Measurements from ENCODE around the gene LRRC71.

Gene LRRC71

DNA sequence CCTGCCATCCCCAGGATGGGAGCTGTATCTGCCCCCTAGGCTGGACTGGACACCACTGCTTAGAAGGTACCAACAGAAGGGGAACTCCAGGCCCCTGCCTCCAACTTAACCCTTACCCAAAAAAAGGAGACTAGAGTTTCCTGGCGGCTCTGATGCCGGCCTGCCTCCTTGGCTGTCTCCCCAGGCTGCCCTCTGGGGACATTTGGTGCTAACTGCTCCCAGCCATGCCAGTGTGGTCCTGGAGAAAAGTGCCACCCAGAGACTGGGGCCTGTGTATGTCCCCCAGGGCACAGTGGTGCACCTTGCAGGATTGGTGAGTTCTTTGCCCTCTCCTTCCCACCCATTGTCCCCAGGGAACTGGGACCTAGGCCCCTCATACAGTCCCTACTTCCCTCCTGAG lies 8.1 kb upstream of the LRRC71 start:
- no peak overlapping the region for H3K27ac ChIP-seq
- TF ChIP-seq ZFX (IDR thresholded peaks at IDR 0.05; ENCODE audit: borderline replicate concordance), result no peak
- TF ChIP-seq, protein P1, sequence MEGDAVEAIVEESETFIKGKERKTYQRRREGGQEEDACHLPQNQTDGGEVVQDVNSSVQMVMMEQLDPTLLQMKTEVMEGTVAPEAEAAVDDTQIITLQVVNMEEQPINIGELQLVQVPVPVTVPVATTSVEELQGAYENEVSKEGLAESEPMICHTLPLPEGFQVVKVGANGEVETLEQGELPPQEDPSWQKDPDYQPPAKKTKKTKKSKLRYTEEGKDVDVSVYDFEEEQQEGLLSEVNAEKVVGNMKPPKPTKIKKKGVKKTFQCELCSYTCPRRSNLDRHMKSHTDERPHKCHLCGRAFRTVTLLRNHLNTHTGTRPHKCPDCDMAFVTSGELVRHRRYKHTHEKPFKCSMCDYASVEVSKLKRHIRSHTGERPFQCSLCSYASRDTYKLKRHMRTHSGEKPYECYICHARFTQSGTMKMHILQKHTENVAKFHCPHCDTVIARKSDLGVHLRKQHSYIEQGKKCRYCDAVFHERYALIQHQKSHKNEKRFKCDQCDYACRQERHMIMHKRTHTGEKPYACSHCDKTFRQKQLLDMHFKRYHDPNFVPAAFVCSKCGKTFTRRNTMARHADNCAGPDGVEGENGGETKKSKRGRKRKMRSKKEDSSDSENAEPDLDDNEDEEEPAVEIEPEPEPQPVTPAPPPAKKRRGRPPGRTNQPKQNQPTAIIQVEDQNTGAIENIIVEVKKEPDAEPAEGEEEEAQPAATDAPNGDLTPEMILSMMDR (IDR thresholded peaks at IDR 0.05), result no peak

DNA sequence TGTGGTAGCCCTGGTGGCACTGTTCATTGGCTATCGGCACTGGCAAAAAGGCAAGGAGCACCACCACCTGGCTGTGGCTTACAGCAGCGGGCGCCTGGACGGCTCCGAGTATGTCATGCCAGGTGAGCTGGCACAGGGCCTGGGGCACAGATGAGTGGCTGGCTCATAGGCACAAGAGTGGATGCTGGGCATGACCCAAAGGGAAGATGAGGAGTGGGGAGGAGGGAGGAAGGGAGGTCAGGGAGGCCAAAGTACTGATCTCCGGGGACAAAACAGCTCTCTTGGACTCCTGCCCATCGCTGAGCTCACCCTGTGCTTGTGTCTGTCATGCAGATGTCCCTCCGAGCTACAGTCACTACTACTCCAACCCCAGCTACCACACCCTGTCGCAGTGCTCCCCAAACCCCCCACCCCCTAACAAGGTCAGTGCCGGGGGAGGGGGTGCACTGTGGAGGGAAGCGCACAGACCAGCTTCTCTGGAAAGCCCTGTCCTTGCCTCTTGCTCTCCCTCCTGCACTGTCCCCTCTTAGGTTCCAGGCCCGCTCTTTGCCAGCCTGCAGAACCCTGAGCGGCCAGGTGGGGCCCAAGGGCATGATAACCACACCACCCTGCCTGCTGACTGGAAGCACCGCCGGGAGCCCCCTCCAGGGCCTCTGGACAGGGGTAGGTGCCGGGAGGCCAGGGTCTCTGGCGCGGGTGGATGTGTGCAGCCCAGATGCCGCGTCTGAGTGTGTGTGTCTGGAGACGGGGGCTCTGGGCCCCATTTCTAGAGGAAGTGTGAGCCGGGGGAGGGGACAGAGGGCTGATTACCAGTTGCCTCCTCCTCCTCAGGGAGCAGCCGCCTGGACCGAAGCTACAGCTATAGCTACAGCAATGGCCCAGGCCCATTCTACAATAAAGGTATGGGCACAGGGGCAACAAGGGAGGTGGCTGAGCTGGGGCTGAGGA lies 7.3 kb upstream of the LRRC71 start:
- TF ChIP-seq, protein P1 (IDR thresholded peaks at IDR 0.05), result no peak
- TF ChIP-seq ZFX (IDR thresholded peaks at IDR 0.05; ENCODE audit: borderline replicate concordance), result no peak
- H3K27ac ChIP-seq, result no peak overlapping the region

DNA sequence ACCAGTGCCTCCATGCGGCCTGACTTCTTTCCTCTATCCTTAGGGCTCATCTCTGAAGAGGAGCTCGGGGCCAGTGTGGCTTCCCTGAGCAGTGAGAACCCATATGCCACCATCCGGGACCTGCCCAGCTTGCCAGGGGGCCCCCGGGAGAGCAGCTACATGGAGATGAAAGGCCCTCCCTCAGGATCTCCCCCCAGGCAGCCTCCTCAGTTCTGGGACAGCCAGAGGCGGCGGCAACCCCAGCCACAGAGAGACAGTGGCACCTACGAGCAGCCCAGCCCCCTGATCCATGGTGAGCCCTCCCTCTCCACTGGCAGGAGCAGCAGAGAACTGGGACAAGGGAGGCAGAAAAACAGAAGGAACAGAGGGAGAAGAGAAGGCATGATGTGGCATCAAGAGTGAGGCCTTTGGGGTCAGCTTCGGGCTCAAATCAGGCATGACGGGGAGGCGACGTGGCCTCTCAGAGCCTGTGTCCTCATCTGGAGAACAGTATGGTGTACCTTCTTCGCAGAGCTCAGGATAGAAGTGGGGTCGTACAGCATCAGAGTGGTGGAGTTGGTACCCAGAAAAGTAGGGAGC lies 6.5 kb upstream of the LRRC71 start:
- TF ChIP-seq ZFX (IDR thresholded peaks at IDR 0.05; ENCODE audit: borderline replicate concordance), result no peak
- TF ChIP-seq, protein P1 (IDR thresholded peaks at IDR 0.05), result no peak
- H3K27ac ChIP-seq, result no peak overlapping the region

DNA sequence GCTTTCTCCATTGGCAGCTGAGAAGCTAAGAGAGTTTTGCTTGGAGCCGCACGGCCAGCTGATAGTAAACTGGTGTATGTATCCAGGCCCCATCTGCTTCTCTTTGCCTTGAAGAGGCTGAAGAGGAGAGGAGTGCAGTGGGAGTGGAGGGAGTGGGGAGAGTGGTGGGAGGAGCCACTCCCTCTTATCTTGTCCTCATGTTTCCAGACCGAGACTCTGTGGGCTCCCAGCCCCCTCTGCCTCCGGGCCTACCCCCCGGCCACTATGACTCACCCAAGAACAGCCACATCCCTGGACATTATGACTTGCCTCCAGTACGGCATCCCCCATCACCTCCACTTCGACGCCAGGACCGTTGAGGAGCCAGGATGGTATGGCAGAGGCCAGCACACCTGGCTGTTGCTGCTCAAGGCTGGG lies 6.0 kb upstream of the LRRC71 start:
- H3K27ac ChIP-seq, result no peak overlapping the region
- TF ChIP-seq, protein P1 (IDR thresholded peaks at IDR 0.05), result no peak
- no peak for TF ChIP-seq ZFX (IDR thresholded peaks at IDR 0.05; ENCODE audit: borderline replicate concordance)

DNA sequence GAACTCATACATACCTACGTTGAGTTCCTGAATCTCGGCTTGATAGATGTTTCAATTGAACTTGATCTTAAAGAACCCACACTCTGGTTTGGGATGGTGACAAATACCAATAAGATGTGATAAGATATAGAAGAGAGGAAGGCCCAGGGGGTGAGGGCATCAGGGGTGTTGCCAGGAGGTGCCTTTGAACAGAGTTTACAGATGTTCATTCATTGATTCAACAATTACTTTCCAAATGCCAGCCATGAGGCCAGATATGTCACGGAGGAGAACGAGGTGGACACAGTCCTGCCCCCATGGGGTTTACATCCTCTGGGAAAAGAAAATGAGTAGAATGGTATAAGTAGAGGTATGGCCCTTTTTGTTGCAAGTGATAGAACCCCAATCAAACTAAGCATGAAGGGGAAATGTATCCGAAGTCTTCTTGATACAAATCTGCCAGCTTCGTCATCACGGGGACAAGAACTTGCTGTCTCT lies 659 bp downstream of the LRRC71 start:
- no peak overlapping the region for H3K27ac ChIP-seq
- TF ChIP-seq ZFX (IDR thresholded peaks at IDR 0.05; ENCODE audit: borderline replicate concordance), result no peak
- TF ChIP-seq, protein P1 (IDR thresholded peaks at IDR 0.05), result no peak

DNA sequence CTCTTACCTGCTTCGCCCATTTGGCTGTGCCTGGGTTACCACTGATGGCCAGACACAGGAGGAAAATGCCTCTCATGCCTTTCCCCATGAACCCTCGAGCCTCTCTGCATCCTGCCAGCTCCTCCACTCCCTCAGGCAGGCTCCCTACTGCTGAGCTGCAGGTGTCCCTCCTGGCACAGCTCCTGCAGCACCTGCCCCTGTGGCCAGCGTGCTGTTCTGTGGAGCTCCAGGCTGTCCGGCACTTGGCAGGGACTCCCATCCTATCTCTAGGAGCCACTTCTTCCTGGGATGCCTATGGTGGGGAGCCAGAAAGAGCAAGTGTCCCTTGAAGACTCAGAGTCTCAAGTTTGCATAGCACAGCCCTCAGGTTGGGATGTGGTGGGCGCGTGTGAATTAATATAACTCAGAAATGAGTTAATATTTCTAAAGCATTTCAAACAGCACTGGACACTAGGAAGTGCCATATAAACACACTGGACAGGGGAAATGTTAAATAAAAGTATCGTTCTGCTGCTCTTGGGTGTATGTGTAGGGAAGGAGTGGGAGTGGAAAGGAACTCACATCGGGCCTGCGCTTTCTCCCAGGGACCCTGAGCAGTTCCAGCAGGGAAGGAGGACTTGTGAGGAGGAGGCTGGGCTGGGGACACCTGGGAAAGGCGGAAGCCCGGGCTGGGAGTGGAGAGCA lies 2.7 kb downstream of the LRRC71 start:
- no peak overlapping the region for H3K27ac ChIP-seq
- no peak for TF ChIP-seq ZFX (IDR thresholded peaks at IDR 0.05; ENCODE audit: borderline replicate concordance)
- TF ChIP-seq, protein P1 (IDR thresholded peaks at IDR 0.05), result no peak

Measured in 22Rv1 (cell line).